HG03442 (cell line): Measurements from ENCODE around the gene PDZD7.
"Not testable (repeated sequence)": the region's sequence is repeated elsewhere in the genome, so short reads cannot be mapped to it uniquely, and the experiment has no call there.

Source experiments
- ATAC-seq: cut with Tn5 transposase; IDR thresholded peaks from one replicate; pipeline ENCODE4 v1.9.1; 2021; ENCODE audit warnings: mild to moderate bottlenecking, moderate library complexity; ENCODE audit not compliant: unreplicated experiment

The PDZD7 gene

DNA sequence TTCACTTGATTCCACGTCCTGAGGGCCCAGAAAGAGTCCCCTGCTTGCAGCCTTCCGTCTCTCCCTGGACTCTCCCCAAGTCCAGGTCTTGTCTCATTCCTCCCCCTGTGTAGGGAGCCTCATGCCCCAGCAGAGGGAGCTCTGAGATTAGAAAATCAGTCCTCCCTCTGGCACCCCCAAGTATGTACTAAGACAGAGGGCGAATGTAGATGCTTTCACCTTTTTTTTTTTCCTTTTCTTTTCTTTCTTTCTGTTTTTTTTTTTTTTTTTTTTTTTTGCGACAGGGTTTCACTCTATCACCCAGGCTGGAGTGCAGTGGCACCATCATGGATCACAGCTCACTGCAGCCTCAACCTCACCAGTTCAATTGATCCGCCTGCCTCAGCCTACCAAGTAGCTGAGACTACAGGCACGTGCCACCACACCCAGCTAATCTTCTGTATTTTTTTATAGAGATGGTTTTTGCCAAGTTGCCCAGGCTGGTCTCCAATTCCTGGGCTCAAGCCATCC lies 10.4 kb upstream of the PDZD7 start:
- no peak for ATAC-seq

DNA sequence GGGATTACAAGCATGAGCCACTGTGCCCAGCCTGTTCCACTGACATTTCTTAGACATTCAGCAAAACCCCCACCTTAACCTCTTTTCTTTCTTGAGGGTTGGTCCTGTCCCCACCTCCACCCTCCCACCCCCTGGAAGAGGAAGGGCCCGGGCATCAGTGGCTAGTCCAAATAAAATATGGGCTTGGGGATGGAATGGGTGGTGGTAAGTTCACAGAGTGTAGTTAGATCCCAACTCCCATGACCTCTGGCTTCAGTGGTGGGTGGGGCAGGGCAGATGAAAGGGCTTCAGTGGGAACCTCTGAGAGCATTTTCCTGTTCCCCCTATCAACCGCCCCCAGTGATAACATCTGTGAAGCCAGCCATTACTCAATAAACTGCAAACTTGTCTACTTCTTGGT lies 9.9 kb upstream of the PDZD7 start:
- ATAC-seq, result no peak

DNA sequence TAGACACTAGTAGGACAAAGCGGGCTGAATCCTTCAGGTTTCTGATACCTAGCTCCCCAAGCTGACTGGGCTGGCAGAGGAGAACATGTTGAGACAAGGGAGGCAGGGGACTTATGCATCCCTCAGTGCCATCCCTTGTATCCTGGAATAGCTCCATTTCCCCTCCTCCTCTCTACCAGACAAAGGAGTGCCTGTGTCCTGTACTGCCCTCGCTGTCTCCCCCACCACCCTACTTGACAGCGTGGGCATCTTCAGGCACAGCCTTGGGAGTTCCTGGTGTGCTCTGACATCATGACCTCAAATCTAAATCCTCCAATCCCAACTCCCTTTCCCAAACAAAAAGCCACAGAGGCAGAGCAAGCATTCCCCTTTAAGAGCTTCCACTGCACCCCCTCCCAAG lies 9.1 kb upstream of the PDZD7 start:
- ATAC-seq, result no peak

DNA sequence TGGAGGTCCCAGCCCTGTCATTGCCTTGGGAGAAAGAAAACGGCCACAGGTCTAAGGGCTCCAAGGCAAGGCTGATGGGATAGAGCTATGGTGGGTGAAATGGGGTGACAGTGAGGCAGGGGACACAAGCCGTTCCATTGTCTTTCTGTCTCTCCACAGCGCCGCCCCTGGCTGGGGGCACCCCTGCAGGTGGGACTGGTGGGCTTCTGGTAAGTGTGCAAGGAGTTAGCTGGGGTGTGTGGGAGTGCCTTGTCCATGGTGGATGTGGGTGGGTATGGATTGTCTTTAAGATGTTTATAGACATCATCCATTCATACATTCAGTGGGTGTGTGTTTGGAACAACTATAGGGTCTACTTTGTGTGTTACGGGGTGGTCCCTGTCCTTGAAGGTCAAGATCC lies 7.6 kb upstream of the PDZD7 start:
- no peak for ATAC-seq

DNA sequence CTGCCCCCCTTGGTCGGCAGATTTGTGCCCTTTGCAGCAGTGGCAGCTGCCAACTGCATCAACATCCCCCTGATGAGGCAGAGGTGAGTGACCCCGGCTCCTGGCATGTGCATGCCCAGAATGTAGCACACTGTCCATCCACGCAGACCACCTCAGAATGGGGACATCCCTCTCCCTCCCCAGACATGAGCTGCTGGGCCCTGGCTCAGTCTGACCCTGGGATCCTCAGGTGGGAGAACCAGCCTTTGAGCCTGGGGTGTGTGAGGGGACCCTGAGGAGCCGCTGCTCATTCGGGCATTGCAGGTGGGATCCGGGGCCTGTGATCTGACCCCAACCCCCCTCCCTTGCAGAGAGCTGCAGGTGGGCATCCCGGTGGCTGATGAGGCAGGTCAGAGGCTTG lies 5.8 kb upstream of the PDZD7 start:
- no peak for ATAC-seq

DNA sequence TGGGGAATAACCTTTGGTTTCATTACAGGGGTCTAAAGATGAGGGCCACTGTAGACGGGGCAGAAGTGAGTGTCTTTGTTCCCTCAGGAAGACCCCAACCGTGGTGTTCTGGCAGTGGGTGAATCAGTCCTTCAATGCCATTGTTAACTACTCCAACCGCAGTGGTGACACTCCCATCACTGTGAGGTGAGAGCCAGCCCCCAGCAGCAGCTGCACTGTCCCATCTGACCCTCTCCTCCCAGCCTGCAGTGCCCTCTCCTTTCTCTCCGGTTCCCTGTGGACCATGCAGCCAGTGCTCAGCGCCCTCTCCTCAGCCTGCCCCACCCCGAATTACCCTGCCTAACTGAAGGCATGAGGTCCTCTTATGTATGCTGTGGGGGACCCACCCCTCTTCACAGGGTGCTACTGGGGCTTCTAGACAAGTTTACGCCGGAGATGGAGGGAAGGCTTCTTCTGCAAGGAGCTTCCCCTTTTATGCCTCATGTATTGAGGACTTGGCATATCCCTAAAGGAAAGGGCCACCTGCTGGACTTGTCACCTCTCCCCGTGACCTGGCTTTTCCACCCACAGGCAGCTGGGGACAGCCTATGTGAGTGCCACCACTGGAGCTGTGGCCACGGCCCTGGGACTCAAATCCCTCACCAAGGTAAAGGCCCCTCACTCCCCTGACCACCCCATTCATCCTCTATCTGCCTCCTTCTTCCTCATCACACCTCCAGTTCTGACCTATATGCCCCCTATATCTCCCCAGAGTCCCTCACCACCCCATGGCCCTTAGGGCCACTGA lies 5.2 kb upstream of the PDZD7 start:
- no peak for ATAC-seq

DNA sequence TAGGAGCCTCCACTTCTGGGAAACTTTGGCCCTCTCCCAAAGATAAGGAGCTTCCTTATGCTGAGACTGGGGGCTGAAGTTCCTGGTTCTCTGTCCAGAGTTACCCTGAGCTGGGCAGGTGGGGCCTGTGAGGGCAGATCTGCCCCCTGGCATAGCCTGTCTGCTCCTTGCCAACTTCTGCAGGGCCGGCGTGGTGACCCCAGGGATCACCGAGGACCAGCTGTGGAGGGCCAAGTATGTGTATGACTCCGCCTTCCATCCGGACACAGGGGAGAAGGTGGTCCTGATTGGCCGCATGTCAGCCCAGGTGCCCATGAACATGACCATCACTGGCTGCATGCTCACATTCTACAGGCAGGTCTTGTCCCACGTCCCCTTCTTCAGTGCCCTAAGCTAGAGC lies 4.4 kb upstream of the PDZD7 start:
- ATAC-seq, result no peak

DNA sequence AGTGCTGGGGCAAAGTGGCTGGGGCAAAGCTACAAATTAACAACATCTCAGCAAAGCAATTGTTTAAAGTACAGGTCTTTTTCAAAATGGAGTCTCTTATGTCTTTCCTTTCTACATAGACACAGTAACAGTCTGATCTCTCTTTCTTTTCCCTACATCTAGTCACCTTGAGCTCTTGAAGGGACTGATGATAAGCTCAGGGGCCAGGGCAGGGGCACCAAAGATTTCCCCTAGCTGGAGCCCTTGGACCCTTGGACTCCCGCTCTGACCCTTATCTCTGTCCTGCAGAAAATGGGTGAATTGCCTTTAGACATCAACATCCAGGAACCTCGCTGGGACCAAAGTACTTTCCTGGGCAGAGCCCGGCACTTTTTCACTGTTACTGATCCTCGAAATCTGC lies 3.5 kb upstream of the PDZD7 start:
- not testable (repeated sequence) for ATAC-seq

DNA sequence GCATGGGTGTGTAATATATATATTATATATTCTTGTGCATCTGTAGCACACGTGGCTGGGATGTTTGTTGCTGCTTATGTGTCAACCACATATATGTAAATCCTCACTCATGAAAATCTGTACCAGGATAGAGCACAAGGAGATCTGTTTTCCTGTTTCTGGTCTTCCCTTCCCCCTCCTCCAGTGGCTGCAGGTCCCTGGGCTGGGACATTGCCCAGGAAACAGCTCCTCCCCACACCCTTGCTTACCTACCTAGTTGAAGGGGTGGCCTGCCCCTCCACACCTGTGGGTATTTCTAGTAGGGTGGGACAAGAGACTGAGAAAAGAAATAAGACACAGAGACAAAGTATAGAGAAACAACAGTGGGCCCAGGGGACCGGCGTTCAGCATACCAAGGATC lies 2.3 kb upstream of the PDZD7 start:
- no peak for ATAC-seq

DNA sequence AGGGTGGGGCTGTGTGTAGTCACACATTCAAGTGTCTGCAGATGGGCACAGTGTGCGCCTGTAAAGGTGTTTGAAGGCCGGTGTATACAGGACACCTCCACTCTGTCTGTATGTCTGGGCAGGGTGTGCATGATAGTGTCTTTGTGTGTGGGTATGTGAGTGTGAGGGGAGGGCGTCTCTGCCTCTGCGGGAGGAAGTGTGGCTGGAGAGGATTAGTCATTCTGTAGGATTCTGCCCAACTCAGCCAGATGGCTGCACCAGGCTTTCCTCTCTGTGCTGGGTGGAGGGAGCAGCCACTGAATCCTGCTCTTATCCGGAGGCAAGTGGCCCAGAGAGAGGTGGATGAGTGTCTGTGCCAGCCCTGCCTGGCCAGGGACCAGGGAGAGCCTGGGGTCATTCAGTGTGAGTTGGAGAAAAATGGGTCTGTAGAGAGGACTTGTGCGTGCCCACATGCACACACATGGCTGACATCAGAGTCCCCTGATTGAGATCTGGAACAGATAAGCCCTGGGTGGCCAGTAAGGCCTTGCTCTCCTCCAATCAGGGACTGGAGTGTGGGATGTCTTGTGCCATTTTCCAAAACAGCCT lies 1.8 kb upstream of the PDZD7 start:
- ATAC-seq, result peak; percentile 23

DNA sequence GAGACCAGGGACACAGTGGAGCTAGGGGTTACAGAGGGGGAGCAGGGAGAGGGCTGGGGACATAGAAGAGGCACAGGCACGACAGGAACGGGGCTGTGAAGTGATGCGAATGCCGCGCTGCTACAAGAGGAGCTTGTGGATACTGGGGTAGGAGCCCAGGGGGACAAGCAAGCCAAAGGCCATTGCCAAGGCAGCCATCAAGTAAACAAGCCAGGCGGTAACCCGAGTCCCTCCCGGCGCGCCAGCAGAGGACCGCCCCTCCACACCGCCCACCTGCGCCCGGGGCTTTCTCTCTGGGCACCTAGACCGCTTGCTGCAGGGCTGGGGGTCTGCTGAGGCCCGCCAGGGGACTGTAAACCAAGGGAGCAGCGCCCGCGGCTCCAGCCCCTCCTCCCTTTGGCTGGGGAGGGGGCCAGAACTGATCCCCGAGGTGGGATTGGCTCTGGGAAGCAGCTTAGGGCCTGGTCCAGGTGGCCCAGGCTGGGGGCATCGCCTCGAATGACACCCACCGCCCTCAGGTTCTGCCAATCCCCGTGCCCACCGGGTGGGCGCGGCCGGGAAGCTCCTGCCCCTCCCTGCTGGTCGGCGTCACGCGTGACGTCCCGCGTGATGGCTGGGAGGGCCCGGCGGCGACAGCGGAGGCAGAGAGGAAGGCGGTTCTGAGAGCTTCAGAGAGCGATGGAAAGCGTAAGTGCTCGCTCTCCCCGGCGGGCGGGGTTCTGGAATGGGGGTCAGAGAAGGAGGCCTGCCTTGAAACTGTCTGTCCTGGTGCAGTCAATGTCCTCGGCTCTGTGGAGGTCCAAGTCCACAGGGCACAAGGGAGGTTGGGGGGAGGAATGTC lies 1.1 kb upstream of the PDZD7 start:
- ATAC-seq, result peak; percentile 36

DNA sequence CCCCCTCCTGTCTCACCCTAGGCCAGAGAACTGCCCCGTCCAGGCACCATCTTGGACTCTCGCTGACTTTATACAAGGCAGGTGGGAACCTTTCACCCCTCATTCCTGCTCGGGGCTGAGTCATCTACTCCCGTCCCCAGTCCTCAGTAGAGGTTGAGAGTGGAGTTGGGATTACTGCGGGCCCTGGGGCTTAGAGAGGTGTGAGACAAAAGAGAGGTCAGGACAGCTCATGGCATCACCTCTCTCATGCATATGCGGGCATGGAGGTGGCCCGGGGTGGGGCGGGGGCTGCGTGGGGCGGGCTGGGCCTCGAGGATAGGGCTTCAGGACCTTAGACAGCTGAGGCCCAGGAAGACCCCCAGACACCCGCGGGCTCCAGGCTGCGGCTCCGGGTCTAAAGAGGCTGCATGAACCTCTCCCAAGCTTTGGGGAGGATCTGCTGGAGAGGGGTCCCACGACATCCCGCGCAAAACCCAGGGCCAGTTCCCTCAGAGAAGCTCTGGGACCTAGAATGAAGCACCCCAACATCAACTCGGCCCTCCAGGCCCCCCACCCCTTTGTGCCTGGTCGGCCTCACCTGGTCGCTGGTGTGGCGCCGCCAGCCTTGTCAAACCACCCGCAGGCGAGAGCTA lies 317 bp downstream of the PDZD7 start:
- ATAC-seq, result no peak

DNA sequence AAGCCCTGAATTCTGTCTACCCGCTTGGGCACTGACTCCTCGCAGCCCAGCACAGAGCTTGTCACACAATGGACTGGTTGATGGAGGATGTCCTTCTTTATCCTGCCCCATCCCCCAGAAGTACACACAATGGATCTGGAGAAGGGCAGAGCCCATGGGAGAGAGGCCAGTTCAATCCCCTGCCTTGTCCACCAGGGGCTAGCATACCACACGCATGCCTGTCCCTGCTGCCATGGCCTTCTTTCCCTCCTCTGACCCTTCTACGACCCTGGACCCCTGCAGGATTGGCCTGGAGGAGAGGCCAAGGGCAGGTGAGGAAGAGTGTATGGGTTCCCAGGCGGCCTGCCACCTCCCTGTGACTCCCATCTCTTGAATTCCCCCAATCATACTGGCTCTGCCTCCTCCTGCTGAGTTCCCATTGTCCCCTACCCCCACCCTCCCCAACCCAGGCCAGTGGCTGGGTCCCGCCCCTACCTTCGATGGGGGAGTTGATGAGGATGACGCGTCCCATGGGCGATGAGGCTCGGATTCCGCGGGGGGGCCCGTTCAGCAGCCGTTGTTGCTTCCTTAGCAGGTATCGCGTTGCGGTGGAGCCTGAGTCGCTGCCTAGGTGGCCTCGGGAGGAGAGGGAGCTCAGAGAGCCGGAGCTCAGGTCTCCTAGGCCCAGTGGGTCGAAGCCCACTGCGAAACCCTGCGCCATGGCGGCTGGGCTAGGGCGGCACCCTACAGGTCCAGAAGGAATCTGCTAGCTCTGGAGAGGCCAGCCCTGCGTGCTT lies 1.2 kb downstream of the PDZD7 start:
- ATAC-seq, result no peak

DNA sequence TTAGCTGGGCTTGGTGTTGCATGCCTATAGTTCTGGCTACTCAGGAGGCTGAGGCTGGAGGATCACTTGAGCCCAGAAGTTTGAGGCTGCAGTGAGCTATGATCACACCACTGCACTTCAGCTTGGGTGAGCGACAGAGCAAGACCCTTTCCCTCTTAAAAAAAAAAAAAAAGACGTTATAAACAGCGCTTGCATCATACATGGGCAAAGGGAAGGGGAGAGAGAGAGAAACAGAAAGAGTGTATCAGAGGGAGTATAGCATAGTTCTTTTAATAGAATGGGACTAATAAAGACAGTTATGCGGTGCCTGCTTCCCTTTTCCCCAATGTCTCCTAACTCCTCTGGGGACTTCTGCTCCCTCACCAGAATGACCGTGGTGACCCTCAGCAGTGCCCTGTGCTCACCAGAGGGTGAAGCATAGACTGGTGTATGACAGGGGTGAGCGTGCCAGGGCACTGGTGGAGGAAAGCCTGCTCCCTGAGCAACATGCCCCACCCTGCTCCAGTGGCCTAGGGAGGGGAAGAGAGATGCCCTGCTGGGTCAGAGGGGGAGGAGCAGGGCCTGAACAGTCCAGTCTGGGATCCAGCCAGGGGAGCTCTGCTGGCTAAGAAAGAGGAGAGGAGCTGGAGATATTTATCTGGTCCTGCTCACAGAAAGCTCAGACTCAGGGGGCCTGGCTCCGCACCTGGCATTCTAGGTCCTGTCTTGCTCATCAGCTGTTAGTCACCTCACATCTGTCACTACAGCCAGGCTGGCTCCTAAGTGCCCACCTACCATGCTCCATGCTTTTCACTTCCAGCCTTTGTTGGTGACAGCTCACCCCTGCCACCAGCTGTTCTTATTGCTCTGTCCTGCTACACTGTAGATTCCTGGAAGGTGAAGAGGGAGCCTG lies 2.2 kb downstream of the PDZD7 start:
- no peak for ATAC-seq

DNA sequence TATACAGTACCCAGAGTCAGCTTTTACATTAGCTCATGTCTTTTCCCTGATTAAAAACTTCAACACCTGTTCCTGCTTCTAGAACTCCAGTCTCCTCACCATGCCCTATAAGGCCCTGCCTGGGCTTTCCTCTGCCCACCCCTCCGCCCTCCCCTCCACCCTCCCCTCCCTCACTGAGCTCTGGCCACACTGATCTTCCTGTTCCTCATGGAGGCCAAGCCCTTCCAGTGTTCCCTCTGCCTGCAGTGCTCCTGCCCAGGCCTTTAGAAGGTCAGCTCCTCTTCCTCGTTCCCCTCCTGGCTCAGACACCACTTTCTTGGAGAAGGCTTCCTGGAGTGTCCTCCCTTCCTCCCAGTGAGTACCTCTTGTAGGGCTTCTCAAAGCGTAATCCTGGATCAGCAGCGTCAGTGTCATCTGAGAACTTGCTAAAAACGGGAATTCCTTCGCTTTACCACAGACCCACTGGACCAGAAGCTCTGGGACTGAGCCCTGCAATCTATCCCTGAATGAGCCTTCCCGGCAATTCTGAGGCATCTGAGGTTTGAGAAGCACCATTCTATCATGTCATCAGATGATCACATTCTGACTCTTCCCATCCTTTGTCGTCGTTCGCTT lies 3.7 kb downstream of the PDZD7 start:
- ATAC-seq, result no peak

DNA sequence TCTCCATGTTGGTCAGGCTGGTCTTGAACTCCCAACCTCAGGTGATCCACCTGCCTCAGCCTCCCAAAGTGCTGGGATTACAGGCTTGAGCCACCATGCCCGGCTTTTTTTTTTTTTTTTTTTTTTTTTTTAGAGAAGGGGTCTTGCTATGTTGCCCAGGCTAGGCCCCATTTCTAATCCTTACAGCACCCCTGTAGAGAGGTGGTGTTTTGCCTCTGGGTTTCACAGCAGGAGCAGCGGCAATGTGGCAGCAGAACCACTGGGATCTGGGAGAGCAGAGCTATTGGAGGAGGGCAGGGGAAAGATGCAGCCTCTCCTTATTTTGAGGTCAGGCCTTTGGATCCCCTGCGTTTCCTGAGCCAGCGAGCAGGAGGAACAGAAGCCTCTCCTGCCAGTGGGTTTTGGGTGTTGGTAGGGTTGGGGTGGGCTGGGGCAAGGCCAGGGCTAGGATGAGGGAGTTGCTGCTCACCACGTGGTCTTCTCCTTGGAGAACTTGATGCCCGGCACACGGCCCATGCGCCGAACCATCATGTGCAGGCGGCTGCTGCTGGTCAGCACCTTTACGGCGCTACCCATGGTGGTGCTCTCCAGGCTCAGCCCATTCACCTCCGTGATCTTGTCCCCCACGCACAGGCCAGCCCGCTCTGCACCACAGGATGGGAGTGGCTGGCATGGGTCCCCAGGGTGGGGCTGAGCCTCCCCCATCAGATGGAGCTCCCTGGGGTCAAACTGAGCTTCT lies 7.8 kb downstream of the PDZD7 start:
- ATAC-seq, result no peak

DNA sequence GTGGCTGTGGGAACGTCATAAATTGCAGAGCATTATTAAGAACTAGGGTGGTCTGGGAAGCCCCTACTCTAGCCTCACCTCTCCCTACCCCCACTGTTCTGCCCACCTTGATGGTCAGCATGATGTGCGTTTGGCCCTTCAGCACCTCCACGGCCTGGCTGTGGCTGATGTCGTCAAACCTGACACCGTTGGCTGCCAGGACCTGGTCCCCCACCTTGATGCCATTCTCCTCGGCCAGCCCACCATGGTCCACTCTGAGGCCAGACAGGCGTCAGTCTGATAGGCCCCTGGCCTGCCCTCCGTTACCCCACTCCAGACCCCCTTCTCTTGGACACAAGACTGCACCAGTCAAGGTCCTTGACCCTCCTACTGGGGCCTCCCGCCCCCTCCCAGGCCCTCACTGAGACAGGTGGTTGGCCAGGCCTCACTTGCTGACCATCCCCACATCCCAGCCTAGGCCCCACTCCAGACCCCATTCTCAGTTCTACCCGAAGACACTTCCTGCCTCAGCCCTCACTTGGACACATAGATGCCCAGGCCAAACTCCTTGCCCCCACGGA lies 9.2 kb downstream of the PDZD7 start:
- no peak for ATAC-seq

DNA sequence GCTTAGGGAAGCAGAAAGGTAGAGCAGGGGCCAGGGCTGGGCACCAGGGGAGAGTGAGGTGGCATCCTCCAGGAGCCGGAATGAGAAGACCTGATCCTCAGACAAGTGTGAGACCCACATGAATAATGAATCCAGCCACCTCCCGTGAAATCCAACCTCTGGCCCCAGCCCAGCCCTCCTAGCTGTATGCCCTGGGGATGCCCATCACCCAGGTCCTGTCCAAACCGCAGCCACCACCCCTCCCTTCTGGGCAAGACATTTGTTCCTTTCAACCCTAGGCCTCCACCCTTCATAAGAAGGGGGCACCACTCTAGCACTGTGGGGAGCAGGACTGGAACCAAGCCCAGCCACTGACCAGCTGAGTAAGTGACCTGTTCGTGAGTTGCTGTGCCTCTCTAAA lies 9.7 kb downstream of the PDZD7 start:
- no peak for ATAC-seq
